ENCODE results near the gene ZDHHC8. TPM values are rescaled to one million over a fixed set of nuclear protein-coding genes. Genes with fewer than 3 reads are reported as not detected.
A peak's percentile ranks its signal among the peaks of the same experiment; 100 is the strongest.

ZDHHC8 gene
- total RNA-seq, 1 donor from 2014 or later = 118 TPM

DNA sequence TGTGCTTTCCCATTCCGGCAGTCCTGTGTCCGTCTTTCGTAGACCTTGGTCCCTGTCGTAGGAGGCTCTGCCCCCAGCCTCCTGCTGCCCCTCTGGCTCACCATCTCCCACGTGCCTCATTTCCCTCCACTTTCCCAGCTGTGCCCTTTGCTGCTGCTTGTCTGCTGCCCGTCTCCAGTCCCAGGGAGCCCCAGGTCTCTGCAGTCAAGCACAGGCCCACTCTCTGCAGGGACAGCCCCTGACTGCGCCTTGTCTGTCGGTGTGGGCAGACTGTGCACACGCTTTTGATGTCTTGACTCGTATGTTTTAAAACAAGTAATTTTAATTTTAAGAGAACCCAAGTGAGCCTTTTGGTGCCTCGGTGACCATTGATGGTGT is 39.1 kb upstream of the ZDHHC8 start:
- Mint-ChIP-seq H3K27me3 (ENCODE audit: unreplicated experiment) (peaks cover 8% of the 10 kb centered on the region), H3K27ac (ENCODE audit: unreplicated experiment) (no peak overlapping the region), H3K9me3 (ENCODE audit: unreplicated experiment) (no peaks in the 10 kb centered on the region), H3K4me1 (ENCODE audit: unreplicated experiment) (no peaks in the 10 kb centered on the region), H3K36me3 (ENCODE audit: low read depth, unreplicated experiment) (peaks cover 74% of the 10 kb centered on the region), H3K4me3 (ENCODE audit: unreplicated experiment) (no peak overlapping the region)
- no peak for TF ChIP-seq CTCF (IDR thresholded peaks at IDR 0.05; ENCODE audit: unreplicated experiment)
- no peak for DNase-seq (ENCODE audit: low spot score)

DNA sequence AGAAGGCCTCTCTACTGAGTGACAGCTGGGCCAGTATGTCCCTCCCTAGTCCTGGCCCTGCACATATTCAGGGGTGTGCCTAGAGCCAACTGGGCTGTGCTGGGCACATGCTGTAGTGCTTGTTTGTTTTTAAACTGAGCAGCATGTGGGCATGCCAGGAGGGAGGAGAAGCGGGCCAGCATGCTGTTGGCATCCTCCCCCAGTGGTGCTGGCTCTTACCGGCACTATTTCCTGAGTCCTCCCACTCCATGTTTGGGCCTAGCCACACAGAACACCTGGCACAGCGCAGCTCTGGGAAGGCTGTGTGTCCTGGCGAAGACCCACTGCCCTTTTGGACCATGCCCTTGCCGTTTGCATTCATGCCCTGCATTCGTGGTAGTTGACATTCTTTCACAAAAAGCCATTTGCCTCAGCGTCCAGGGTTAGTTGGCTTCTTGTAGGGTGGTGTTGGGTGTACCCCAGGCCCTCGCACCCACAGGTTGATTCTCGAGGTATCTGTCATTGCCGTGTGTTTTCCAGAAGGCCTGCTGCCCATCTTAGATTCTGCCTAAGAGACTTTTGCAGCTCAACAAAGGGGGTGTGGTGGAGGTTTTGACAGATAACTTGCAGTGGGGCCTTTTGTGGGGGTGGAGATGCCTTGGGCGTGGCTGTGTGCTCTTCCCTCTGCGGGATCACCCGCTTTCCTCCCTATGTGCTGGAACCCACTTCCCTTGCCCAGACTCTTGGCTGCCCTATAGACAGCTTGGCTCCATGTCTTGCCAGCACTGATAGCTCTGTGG is 38.0 kb upstream of the ZDHHC8 start:
- Mint-ChIP-seq H3K4me3 (ENCODE audit: unreplicated experiment) (peak overlapping the region; percentile 71), H3K27me3 (ENCODE audit: unreplicated experiment) (peaks cover 7% of the 10 kb centered on the region)
- no peak for TF ChIP-seq CTCF (IDR thresholded peaks at IDR 0.05; ENCODE audit: unreplicated experiment)

GRCh38 chr22:20094197-20094807 is 37.3 kb upstream of the ZDHHC8 start:
- H3K27me3 Mint-ChIP-seq (ENCODE audit: unreplicated experiment) = peaks cover 7% of the 10 kb centered on the region
- no peaks in the 10 kb centered on the region for H3K9me3 Mint-ChIP-seq (ENCODE audit: unreplicated experiment)
- no peak overlapping the region for H3K27ac Mint-ChIP-seq (ENCODE audit: unreplicated experiment)
- no peak for DNase-seq (ENCODE audit: low spot score)
- peak overlapping the region; percentile 71 for H3K4me3 Mint-ChIP-seq (ENCODE audit: unreplicated experiment)
- TF ChIP-seq CTCF (IDR thresholded peaks at IDR 0.05; ENCODE audit: unreplicated experiment) = no peak
- no peaks in the 10 kb centered on the region for H3K4me1 Mint-ChIP-seq (ENCODE audit: unreplicated experiment)
- H3K36me3 Mint-ChIP-seq (ENCODE audit: low read depth, unreplicated experiment) = peaks cover 76% of the 10 kb centered on the region

More for the DNA sequence above, 38.0 kb upstream of the ZDHHC8 start:
- no peak for DNase-seq (ENCODE audit: low spot score)
- Mint-ChIP-seq H3K4me1 (ENCODE audit: unreplicated experiment) (no peaks in the 10 kb centered on the region), H3K36me3 (ENCODE audit: low read depth, unreplicated experiment) (peaks cover 75% of the 10 kb centered on the region), H3K9me3 (ENCODE audit: unreplicated experiment) (no peaks in the 10 kb centered on the region), H3K27ac (ENCODE audit: unreplicated experiment) (no peak overlapping the region)

GRCh38 chr22:20095521-20095920 is 36.1 kb upstream of the ZDHHC8 start:
- Mint-ChIP-seq H3K27ac (ENCODE audit: unreplicated experiment) (no peak overlapping the region), H3K27me3 (ENCODE audit: unreplicated experiment) (peaks cover 5% of the 10 kb centered on the region), H3K36me3 (ENCODE audit: low read depth, unreplicated experiment) (peaks cover 70% of the 10 kb centered on the region), H3K4me3 (ENCODE audit: unreplicated experiment) (no peak overlapping the region), H3K4me1 (ENCODE audit: unreplicated experiment) (no peaks in the 10 kb centered on the region), H3K9me3 (ENCODE audit: unreplicated experiment) (no peaks in the 10 kb centered on the region)
- TF ChIP-seq CTCF (IDR thresholded peaks at IDR 0.05; ENCODE audit: unreplicated experiment) = no peak
- DNase-seq (ENCODE audit: low spot score) = no peak

All from endothelial cell (in vitro differentiated cells).